Bronchial epithelial cell (primary cell): Measurements from ENCODE around the gene WRAP73. TPM values are rescaled to one million over a fixed set of nuclear protein-coding genes. Genes with fewer than 3 reads are reported as not detected.

Source experiments
- DNase-seq: peaks from one replicate; pipeline ENCODE4 v3.0.0-alpha.2; 2010; ENCODE audit warnings: low read depth
- FAIRE-seq: peaks from 2 replicates; lab custom pipeline; 2011; peaks lifted over from hg19 to GRCh38; lab: Jason Lieb, UNC
- H3K27me3 ChIP-seq: 2 replicates; pipeline ENCODE4 v1.5.1; 2011; ENCODE audit warnings: low read length; ENCODE audit not compliant: control insufficient read depth, insufficient read depth
- H3K36me3 ChIP-seq: 2 replicates; pipeline ENCODE4 v1.5.1; 2011; ENCODE audit warnings: low read length; ENCODE audit not compliant: control insufficient read depth, insufficient read depth
- H3K4me3 ChIP-seq: 2 replicates; pipeline ENCODE4 v1.5.1; 2011; ENCODE audit warnings: mild to moderate bottlenecking, low read depth, low read length, control low read depth
- CTCF ChIP-seq: IDR thresholded peaks from 2 replicates; pipeline ENCODE4 v1.5.1; 2011; ENCODE audit warnings: mild to moderate bottlenecking, moderate library complexity, low read length, control low read depth, inconsistent platforms; ENCODE audit not compliant: insufficient read depth, severe bottlenecking
- total RNA-seq: library from RNA; depleted of rRNA; stranded (reverse); fragments of >200 nt; gene quantifications from 2 replicates; pipeline ENCODE4 v1.2.1, GENCODE V29; 2014

Gene WRAP73
- total RNA-seq, 1 donor from 2014 or later, result 21.3 TPM

GRCh38 chr1:3598051-3598491, 51.8 kb downstream of the WRAP73 start:
- no peak for FAIRE-seq

GRCh38 chr1:3597599-3597964, 52.3 kb downstream of the WRAP73 start:
- no peak for FAIRE-seq
- peaks cover 4% of the 10 kb centered on the region for H3K27me3 ChIP-seq

More at GRCh38 chr1:3598051-3598491, 51.8 kb downstream of the WRAP73 start:
- TF ChIP-seq CTCF, result no peak
- H3K4me3 ChIP-seq, result no peak overlapping the region
- DNase-seq, result peak; percentile 54
- no peaks in the 10 kb centered on the region for H3K36me3 ChIP-seq
- H3K27me3 ChIP-seq, result peaks cover 4% of the 10 kb centered on the region

GRCh38 chr1:3596663-3597598, 53.0 kb downstream of the WRAP73 start:
- FAIRE-seq, result no peak
- H3K27me3 ChIP-seq, result peaks cover 4% of the 10 kb centered on the region
- no peak for DNase-seq
- H3K4me3 ChIP-seq, result no peak overlapping the region
- TF ChIP-seq CTCF, result no peak
- no peaks in the 10 kb centered on the region for H3K36me3 ChIP-seq

More at GRCh38 chr1:3597599-3597964, 52.3 kb downstream of the WRAP73 start:
- no peak for DNase-seq
- Histone ChIP-seq H3K36me3 (no peaks in the 10 kb centered on the region), H3K4me3 (no peak overlapping the region)
- no peak for TF ChIP-seq CTCF

- no peak overlapping the region for H3K4me3 ChIP-seq
- peaks cover 4% of the 10 kb centered on the region for H3K27me3 ChIP-seq
- DNase-seq (no peak), FAIRE-seq (no peak)
- TF ChIP-seq CTCF, result no peak
- no peaks in the 10 kb centered on the region for H3K36me3 ChIP-seq
These were observed 54.0 kb downstream of the WRAP73 start for GRCh38 chr1:3595949-3596348.

GRCh38 chr1:3594706-3595377, 55.1 kb downstream of the WRAP73 start:
- Histone ChIP-seq H3K36me3 (no peaks in the 10 kb centered on the region), H3K27me3 (peaks cover 2% of the 10 kb centered on the region), H3K4me3 (no peak overlapping the region)
- no peak for DNase-seq
- FAIRE-seq, result no peak
- TF ChIP-seq CTCF, result no peak
